Glutamatergic neuron (in vitro differentiated cells): Measurements from ENCODE around the gene C3orf22. TPM values are rescaled to one million over a fixed set of nuclear protein-coding genes. Genes with fewer than 3 reads are reported as not detected.
A peak's percentile ranks its signal among the peaks of the same experiment; 100 is the strongest.

ENCODE experiments used
- DNase-seq: peaks from one replicate; pipeline ENCODE4 v3.0.0; 2022
- H3K27ac Mint-ChIP-seq: one replicate; pipeline ENCODE4 v1.8.0; 2020; ENCODE audit warnings: mild to moderate bottlenecking, mixed read lengths, inconsistent platforms; ENCODE audit not compliant: unreplicated experiment
- H3K27me3 Mint-ChIP-seq: one replicate; pipeline ENCODE4 v1.8.0; 2020; ENCODE audit warnings: mild to moderate bottlenecking, moderate library complexity, mixed read lengths, inconsistent platforms; ENCODE audit not compliant: unreplicated experiment
- H3K36me3 Mint-ChIP-seq: one replicate; pipeline ENCODE4 v1.8.0; 2020; ENCODE audit warnings: mild to moderate bottlenecking, mixed read lengths, inconsistent platforms; ENCODE audit not compliant: unreplicated experiment
- H3K4me1 Mint-ChIP-seq: one replicate; pipeline ENCODE4 v1.8.0; 2020; ENCODE audit warnings: mild to moderate bottlenecking, low read depth, mixed read lengths, inconsistent platforms; ENCODE audit not compliant: unreplicated experiment
- H3K4me3 Mint-ChIP-seq: one replicate; pipeline ENCODE4 v1.8.0; 2020; ENCODE audit warnings: mild to moderate bottlenecking, mixed read lengths, inconsistent platforms; ENCODE audit not compliant: unreplicated experiment
- H3K9me3 Mint-ChIP-seq: one replicate; pipeline ENCODE4 v1.8.0; 2020; ENCODE audit warnings: mild to moderate bottlenecking, moderate library complexity, mixed read lengths, inconsistent platforms; ENCODE audit not compliant: unreplicated experiment
- CTCF ChIP-seq: fragments of 200-600 bp; sonication (generic); IDR thresholded peaks from one replicate; pipeline ENCODE4 v1.5.0; 2021; ENCODE audit not compliant: partially characterized antibody, unreplicated experiment
- total RNA-seq: library from RNA; stranded (reverse); fragmentation: NEBNext Ultra II Directional; extraction: Animal tissue kit (Norgen Biotek cat#: 25700); gene quantifications from one replicate; pipeline ENCODE4 v1.2.1, GENCODE V29; 2021; ENCODE audit not compliant: unreplicated experiment

The C3orf22 gene
- total RNA-seq, 1 donor from 2014 or later = not detected

GRCh38 chr3:126533506-126533905 is 25.2 kb downstream of the C3orf22 start:
- Mint-ChIP-seq H3K36me3 (no peaks in the 10 kb centered on the region), H3K9me3 (no peaks in the 10 kb centered on the region), H3K27ac (no peak overlapping the region), H3K4me3 (no peak overlapping the region), H3K4me1 (peaks cover 5% of the 10 kb centered on the region), H3K27me3 (peaks cover 6% of the 10 kb centered on the region)
- no peak for TF ChIP-seq CTCF
- DNase-seq = no peak

- H3K27me3 Mint-ChIP-seq = peaks cover 6% of the 10 kb centered on the region
- no peaks in the 10 kb centered on the region for H3K36me3 Mint-ChIP-seq
- H3K9me3 Mint-ChIP-seq = peaks cover 2% of the 10 kb centered on the region
- H3K4me3 Mint-ChIP-seq = no peak overlapping the region
- peaks cover 5% of the 10 kb centered on the region for H3K4me1 Mint-ChIP-seq
- TF ChIP-seq CTCF = no peak
- DNase-seq = no peak
- H3K27ac Mint-ChIP-seq = no peak overlapping the region
These were observed 27.7 kb downstream of the C3orf22 start for GRCh38 chr3:126531051-126531330.

- Mint-ChIP-seq H3K27me3 (peaks cover 7% of the 10 kb centered on the region), H3K9me3 (peaks cover 2% of the 10 kb centered on the region)
These were observed 28.3 kb downstream of the C3orf22 start for GRCh38 chr3:126530171-126531050.

GRCh38 chr3:126529585-126530170 is 29.1 kb downstream of the C3orf22 start:
- Mint-ChIP-seq H3K9me3 (peaks cover 2% of the 10 kb centered on the region), H3K27me3 (peaks cover 4% of the 10 kb centered on the region), H3K4me3 (no peak overlapping the region), H3K27ac (no peak overlapping the region), H3K4me1 (peaks cover 5% of the 10 kb centered on the region), H3K36me3 (no peaks in the 10 kb centered on the region)
- DNase-seq = no peak
- TF ChIP-seq CTCF = no peak

More at GRCh38 chr3:126530171-126531050, 28.3 kb downstream of the C3orf22 start:
- DNase-seq = peak; percentile 13
- TF ChIP-seq CTCF = no peak
- H3K4me1 Mint-ChIP-seq = peaks cover 5% of the 10 kb centered on the region
- H3K4me3 Mint-ChIP-seq = no peak overlapping the region
- no peaks in the 10 kb centered on the region for H3K36me3 Mint-ChIP-seq
- no peak overlapping the region for H3K27ac Mint-ChIP-seq
